Stimulated activated CD4-positive, alpha-beta T cell treated with anti-CD3 and anti-CD28 coated beads, Interleukin-4, amount 100 ng/mL, for 4 hours (primary cell): ENCODE results near the gene ABLIM1.

Source experiments
- DNase-seq, 2 experiments: peaks; one replicate each; pipeline ENCODE4 v3.0.0-alpha.2; 2020

ABLIM1 gene

GRCh38 chr10:114483575-114483974 lies 174.5 kb downstream of the ABLIM1 start:
- no peak for DNase-seq

GRCh38 chr10:114482480-114483304 lies 175.4 kb downstream of the ABLIM1 start:
- no peak for DNase-seq

GRCh38 chr10:114481055-114481454 lies 177.0 kb downstream of the ABLIM1 start:
- DNase-seq, result no peak

GRCh38 chr10:114479836-114480235 lies 178.2 kb downstream of the ABLIM1 start:
- no peak for DNase-seq

GRCh38 chr10:114479307-114479706 lies 178.8 kb downstream of the ABLIM1 start:
- no peak for DNase-seq

- no peak for DNase-seq
Measured at GRCh38 chr10:114478281-114478680, 179.8 kb downstream of the ABLIM1 start.

- DNase-seq, result no peak
Measured at GRCh38 chr10:114477285-114477684, 180.8 kb downstream of the ABLIM1 start.

GRCh38 chr10:114474989-114475388 lies 183.1 kb downstream of the ABLIM1 start:
- DNase-seq, result no peak

- no peak for DNase-seq
Measured at GRCh38 chr10:114473776-114474175, 184.3 kb downstream of the ABLIM1 start.

GRCh38 chr10:114472877-114473253 lies 185.2 kb downstream of the ABLIM1 start:
- DNase-seq, result no peak

GRCh38 chr10:114471906-114472876 lies 185.9 kb downstream of the ABLIM1 start:
- DNase-seq, result no peak

GRCh38 chr10:114470956-114471905 lies 186.8 kb downstream of the ABLIM1 start:
- peak; percentile 46 to 62 for DNase-seq

- no peak for DNase-seq
Measured at GRCh38 chr10:114470361-114470760, 187.7 kb downstream of the ABLIM1 start.

- DNase-seq, result no peak
Measured at GRCh38 chr10:114458955-114459354, 199.1 kb downstream of the ABLIM1 start.

GRCh38 chr10:114458216-114458920 lies 199.7 kb downstream of the ABLIM1 start:
- DNase-seq, result no peak

- no peak for DNase-seq
Measured at GRCh38 chr10:114453576-114453975, 204.5 kb downstream of the ABLIM1 start.

GRCh38 chr10:114448897-114449296 lies 209.2 kb downstream of the ABLIM1 start:
- DNase-seq, result no peak

GRCh38 chr10:114445332-114445731 lies 212.7 kb downstream of the ABLIM1 start:
- no peak for DNase-seq

GRCh38 chr10:114444819-114445218 lies 213.3 kb downstream of the ABLIM1 start:
- no peak for DNase-seq

GRCh38 chr10:114442091-114442630 lies 215.9 kb downstream of the ABLIM1 start:
- no peak for DNase-seq

GRCh38 chr10:114441107-114441506 lies 217.0 kb downstream of the ABLIM1 start:
- DNase-seq, result no peak
